GM10248 (cell line): ENCODE measurements around the gene SHFL.

Experiments
- CTCF ChIA-PET: fragments of 300-600 bp; sonication (Branson Sonifier 250); formaldehyde crosslinking; extraction: SDS; loops from one replicate; lab custom pipeline; 2021; ENCODE audit warnings: antibody characterized with exemption; lab: Yijun Ruan, JAX
- POLR2A ChIA-PET: fragments of 350-650 bp; sonication (Branson Sonifier 250); formaldehyde crosslinking; extraction: SDS; loops from one replicate; lab custom pipeline; 2020; ENCODE audit warnings: antibody characterized with exemption; lab: Yijun Ruan, JAX
- DNase-seq: peaks from one replicate; pipeline ENCODE4 v3.0.0; 2012; ENCODE audit errors: extremely low spot score
- CTCF ChIP-seq: IDR thresholded peaks from 2 replicates; pipeline ENCODE4 v1.5.1; 2012; ENCODE audit warnings: mild to moderate bottlenecking, low read depth; ENCODE audit errors: extremely low read depth, missing control alignments, control extremely low read depth

The SHFL gene

DNA sequence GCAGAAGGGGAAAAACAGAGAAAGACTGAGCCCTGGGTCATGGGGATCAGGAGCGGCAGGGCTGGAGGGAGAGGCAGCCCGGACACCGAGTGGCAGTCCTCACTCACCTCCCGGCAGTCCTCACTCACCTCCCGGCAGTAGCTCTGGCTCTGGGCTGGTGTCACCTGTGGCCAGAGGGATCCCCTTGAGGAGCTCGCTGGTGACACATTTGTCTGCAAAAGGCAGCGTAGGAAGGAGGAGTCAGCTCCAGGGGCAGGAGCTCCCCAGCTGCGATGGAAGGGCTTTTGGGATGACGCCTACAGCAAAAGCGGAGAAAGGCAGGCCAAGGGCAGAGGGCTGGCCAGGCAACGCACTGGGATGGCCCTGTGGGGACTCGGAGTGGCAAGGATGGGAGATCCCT is 32.8 kb downstream of the SHFL start:
- DNase-seq = no peak
- ChIA-PET CTCF (interaction anchor here (0.7 to 11.7 kb wide), 4 partner anchors 19 to 288 kb away, joined by 3 to 163 read pairs (median 4); partner anchors contain the start of gene ANGPTL6), POLR2A (interaction anchor here (0.7 to 1.3 kb wide), 2 partner anchors 23 to 114 kb away, joined by 3 to 4 read pairs; no protein-coding TSS in a partner anchor)
- TF ChIP-seq CTCF = no peak

- CTCF ChIA-PET = interaction anchor here (0.7 to 11.7 kb wide), 8 partner anchors 10 to 130 kb away, joined by 3 to 163 read pairs (median 5); partner anchors contain the start of genes ANGPTL6 and PPAN
- DNase-seq = no peak
- TF ChIP-seq CTCF = no peak
- POLR2A ChIA-PET = no interaction called here
These were observed 34.5 kb downstream of the SHFL start for GRCh38 chr19:10120538-10121189.

GRCh38 chr19:10122045-10122444 is 35.9 kb downstream of the SHFL start:
- ChIA-PET CTCF (interaction anchor here (2.3 to 11.7 kb wide), 2 partner anchors 9 to 22 kb away, joined by 10 to 163 read pairs; partner anchors contain the start of gene ANGPTL6), POLR2A (no interaction called here)
- DNase-seq = no peak
- TF ChIP-seq CTCF = no peak

DNA sequence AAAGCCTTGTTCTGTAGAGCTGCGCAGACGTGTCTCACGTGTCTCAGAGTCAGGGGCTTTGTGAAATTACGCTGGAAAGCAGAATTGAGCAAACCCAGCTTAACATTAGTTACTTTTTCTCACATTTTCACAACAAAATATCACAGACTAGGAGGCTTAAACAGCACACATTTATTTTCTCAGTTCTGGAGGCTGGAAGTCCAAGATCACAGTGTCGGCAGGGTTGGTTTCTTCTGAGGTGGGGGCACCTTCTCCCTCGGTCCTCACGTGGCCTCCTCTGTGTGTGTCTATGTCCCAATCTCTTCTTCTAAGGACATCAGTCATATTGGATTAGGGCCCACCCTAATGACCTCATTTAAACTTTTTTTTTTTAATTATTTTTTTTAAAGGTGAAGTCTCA is 38.3 kb downstream of the SHFL start:
- TF ChIP-seq CTCF = no peak
- no peak for DNase-seq
- ChIA-PET CTCF (interaction anchor here (0.6 to 0.9 kb wide), 2 partner anchors 18 to 154 kb away, joined by 3 to 4 read pairs; no protein-coding TSS in a partner anchor), POLR2A (no interaction called here)

- CTCF ChIA-PET = interaction anchor here (0.6 kb wide), 1 partner anchor 1321 kb away, joined by 3 read pairs; no protein-coding TSS in a partner anchor
- POLR2A ChIA-PET = no interaction called here
- TF ChIP-seq CTCF = no peak
- DNase-seq = no peak
These were observed 40.1 kb downstream of the SHFL start for GRCh38 chr19:10126213-10126639.

- TF ChIP-seq CTCF = no peak
- CTCF ChIA-PET = interaction anchor here (1.0 to 3.1 kb wide), 5 partner anchors 10 to 118 kb away, joined by 3 to 13 read pairs (median 4); no protein-coding TSS in a partner anchor
- DNase-seq = no peak
- POLR2A ChIA-PET = no interaction called here
These were observed 46.8 kb downstream of the SHFL start for GRCh38 chr19:10132905-10133304.
